ENCODE data around the gene CDC42EP3.

DNA sequence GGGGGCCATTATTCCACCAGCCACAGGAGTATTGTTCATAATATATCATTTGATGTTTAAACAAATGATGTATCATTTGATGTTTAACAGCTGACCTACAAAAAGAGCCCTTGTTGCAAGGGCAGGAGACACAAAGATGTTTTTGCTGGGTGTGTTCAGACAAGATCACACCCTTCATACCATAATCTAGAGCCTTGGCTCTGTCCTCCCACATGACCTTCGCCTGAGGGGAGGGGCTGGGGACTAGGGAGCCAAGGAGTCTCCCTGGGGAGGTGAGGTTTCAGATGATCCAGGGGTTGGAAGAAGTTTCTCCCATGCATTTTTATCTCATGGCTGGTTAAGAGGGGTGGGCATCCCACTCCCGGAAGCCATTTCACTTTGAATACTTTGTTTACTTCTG lies 33.5 kb downstream of the CDC42EP3 start:
- TF ChIP-seq, protein P1, sequence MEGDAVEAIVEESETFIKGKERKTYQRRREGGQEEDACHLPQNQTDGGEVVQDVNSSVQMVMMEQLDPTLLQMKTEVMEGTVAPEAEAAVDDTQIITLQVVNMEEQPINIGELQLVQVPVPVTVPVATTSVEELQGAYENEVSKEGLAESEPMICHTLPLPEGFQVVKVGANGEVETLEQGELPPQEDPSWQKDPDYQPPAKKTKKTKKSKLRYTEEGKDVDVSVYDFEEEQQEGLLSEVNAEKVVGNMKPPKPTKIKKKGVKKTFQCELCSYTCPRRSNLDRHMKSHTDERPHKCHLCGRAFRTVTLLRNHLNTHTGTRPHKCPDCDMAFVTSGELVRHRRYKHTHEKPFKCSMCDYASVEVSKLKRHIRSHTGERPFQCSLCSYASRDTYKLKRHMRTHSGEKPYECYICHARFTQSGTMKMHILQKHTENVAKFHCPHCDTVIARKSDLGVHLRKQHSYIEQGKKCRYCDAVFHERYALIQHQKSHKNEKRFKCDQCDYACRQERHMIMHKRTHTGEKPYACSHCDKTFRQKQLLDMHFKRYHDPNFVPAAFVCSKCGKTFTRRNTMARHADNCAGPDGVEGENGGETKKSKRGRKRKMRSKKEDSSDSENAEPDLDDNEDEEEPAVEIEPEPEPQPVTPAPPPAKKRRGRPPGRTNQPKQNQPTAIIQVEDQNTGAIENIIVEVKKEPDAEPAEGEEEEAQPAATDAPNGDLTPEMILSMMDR (IDR thresholded peaks at IDR 0.05), result no peak
- TF ChIP-seq POLR2A (IDR thresholded peaks at IDR 0.05) (no peak), EP300 (IDR thresholded peaks at IDR 0.05) (no peak)
